A549 (cell line): ENCODE results near the gene CDK14. TPM values are rescaled to one million over a fixed set of nuclear protein-coding genes. Genes with fewer than 3 reads are reported as not detected.
A peak's percentile ranks its signal among the peaks of the same experiment; 100 is the strongest.
"Not testable (repeated sequence)": the region's sequence is repeated elsewhere in the genome, so short reads cannot be mapped to it uniquely, and the experiment has no call there.

Experiments used
- ATAC-seq, 2 experiments: fragments of 200-7000 bp in 1 of 2; fragments of >200 bp in 1 of 2; cut with Nextera tagmentation in 1 of 2; cut with Tn5 transposase in 1 of 2; 3 replicates each; pipeline versions ENCODE4 v1.8.0 to v1.9.1; 2018 to 2020; ENCODE audit warnings: mild to moderate bottlenecking in 1 of 2, moderate library complexity in 1 of 2
- CTCF ChIA-PET: fragments of 300-600 bp; sonication (Branson Sonifier 250); formaldehyde crosslinking; extraction: SDS; loops from one replicate; lab custom pipeline; 2021; ENCODE audit warnings: antibody characterized with exemption, inconsistent platforms; lab: Yijun Ruan, JAX
- POLR2A ChIA-PET: fragments of 350-600 bp; formaldehyde crosslinking; extraction: SDS; loops from one replicate; lab custom pipeline; 2021; ENCODE audit warnings: antibody characterized with exemption, inconsistent platforms; lab: Yijun Ruan, JAX
- DNase-seq, 2 experiments: peaks; one replicate each; pipeline versions ENCODE4 v3.0.0 to v3.0.0-alpha.2; 2011 to 2016; ENCODE audit warnings: low read depth in 1 of 2, low spot score in 1 of 2
- FAIRE-seq: peaks from 2 replicates; lab custom pipeline; 2011; peaks lifted over from hg19 to GRCh38; lab: Jason Lieb, UNC
- H3K27ac ChIP-seq, 2 experiments: fragments of >200 bp; sonication (Bioruptor Twin); formaldehyde crosslinking; 3 replicates each; pipeline ENCODE4 v1.5.1; 2016 to 2017
- H3K4me1 ChIP-seq: fragments of >200 bp; sonication (Bioruptor Twin); formaldehyde crosslinking; 3 replicates; pipeline ENCODE4 v1.6.1; 2016
- H3K4me2 ChIP-seq: fragments of >200 bp; sonication (Bioruptor Twin); formaldehyde crosslinking; 3 replicates; pipeline ENCODE4 v1.6.1; 2016
- H3K4me3 ChIP-seq: fragments of >200 bp; sonication (Bioruptor Twin); formaldehyde crosslinking; 3 replicates; pipeline ENCODE4 v1.5.1; 2016
- H3K9me3 ChIP-seq: fragments of >200 bp; sonication (Bioruptor Twin); formaldehyde crosslinking; 3 replicates; pipeline ENCODE4 v1.6.1; 2016
- BHLHE40 ChIP-seq: IDR thresholded peaks from 2 replicates; pipeline ENCODE4 v1.6.1; 2012; ENCODE audit warnings: low read depth, low read length, inconsistent platforms
- CBX2 ChIP-seq: fragments of 200-600 bp; sonication (generic); IDR thresholded peaks from 2 replicates; pipeline ENCODE4 v1.6.1; 2016; ENCODE audit warnings: low read depth, mild to moderate bottlenecking, borderline replicate concordance
- CEBPB ChIP-seq, 2 experiments: fragments of >200 bp in 1 of 2; sonication (Bioruptor Twin) in 1 of 2; formaldehyde crosslinking in 1 of 2; IDR thresholded peaks; 2 replicates each; pipeline ENCODE4 v1.6.1; 2012 to 2016
- CHD4 ChIP-seq: fragments of 200-600 bp; sonication (generic); IDR thresholded peaks from 2 replicates; pipeline ENCODE4 v1.6.1; 2016; ENCODE audit warnings: antibody characterized with exemption, mild to moderate bottlenecking, borderline replicate concordance
- GATA3 ChIP-seq: IDR thresholded peaks from 2 replicates; pipeline ENCODE4 v1.6.1; 2012; ENCODE audit warnings: borderline replicate concordance
- HOXB13 ChIP-seq: fragments of 250-450 bp; sonication (Bioruptor Pico); IDR thresholded peaks from 2 replicates; pipeline ENCODE4 v1.5.0; 2020; ENCODE audit warnings: low read depth, mild to moderate bottlenecking, moderate library complexity
- HOXB5 ChIP-seq: fragments of 250-450 bp; sonication (Bioruptor Pico); IDR thresholded peaks from 2 replicates; pipeline ENCODE4 v1.5.0; 2020; ENCODE audit warnings: mild to moderate bottlenecking, moderate library complexity
- JUN ChIP-seq, 2 experiments: fragments of >200 bp; sonication (Bioruptor Twin); formaldehyde crosslinking; IDR thresholded peaks; 2 replicates in 1 of 2; 3 replicates in 1 of 2; pipeline ENCODE4 v1.6.1; 2016 to 2017
- MAFK ChIP-seq: fragments of 450-650 bp; IDR thresholded peaks from 2 replicates; pipeline ENCODE4 v1.6.1; 2014; ENCODE audit not compliant: partially characterized antibody
- MAZ ChIP-seq: fragments of 150-350 bp; IDR thresholded peaks from 2 replicates; pipeline ENCODE4 v1.6.1; 2014; ENCODE audit warnings: antibody characterized with exemption, low read depth, low read length, borderline replicate concordance
- MYC ChIP-seq: IDR thresholded peaks from 2 replicates; pipeline ENCODE4 v1.6.1; 2012; ENCODE audit warnings: mild to moderate bottlenecking, inconsistent platforms, low read length, improper control_type of control experiment, borderline replicate concordance
- PHF8 ChIP-seq: fragments of 200-600 bp; sonication (generic); IDR thresholded peaks from 2 replicates; pipeline ENCODE4 v1.6.1; 2016; ENCODE audit warnings: low read depth, mild to moderate bottlenecking, antibody characterized with exemption, moderate library complexity, borderline replicate concordance
- RAD21 ChIP-seq, 2 experiments: fragments of >200 bp in 1 of 2; sonication (Bioruptor Twin) in 1 of 2; formaldehyde crosslinking in 1 of 2; IDR thresholded peaks in 1 of 2; conservative IDR thresholded peaks in 1 of 2; 2 replicates in 1 of 2; 3 replicates in 1 of 2; pipeline ENCODE4 v1.6.1; 2012 to 2018; ENCODE audit warnings: inconsistent platforms in 1 of 2
- RARB ChIP-seq: fragments of 250-450 bp; sonication (Bioruptor Pico); IDR thresholded peaks from 2 replicates; pipeline ENCODE4 v1.8.0; 2021; ENCODE audit warnings: mild to moderate bottlenecking, moderate library complexity
- TP53 ChIP-seq: fragments of 250-450 bp; sonication (Bioruptor Pico); IDR thresholded peaks from 2 replicates; pipeline ENCODE4 v1.5.0; 2021; ENCODE audit warnings: mild to moderate bottlenecking, moderate library complexity
- ZFP36 ChIP-seq: fragments of 450-650 bp; IDR thresholded peaks from 2 replicates; pipeline ENCODE4 v1.6.1; 2014; ENCODE audit warnings: borderline replicate concordance; ENCODE audit not compliant: partially characterized antibody
- ZNF302 ChIP-seq: fragments of 250-450 bp; sonication (Bioruptor Pico); IDR thresholded peaks from 2 replicates; pipeline ENCODE4 v1.9.0; 2021; ENCODE audit warnings: inconsistent platforms, mild to moderate bottlenecking, moderate library complexity
- WGBS: methylation state at CpG from one replicate; pipeline ENCODE4 v1.1.6; 2017; ENCODE audit errors: missing lambda C conversion rate; 5-methylcytosine and 5-hydroxymethylcytosine counted together
- polyA plus RNA-seq, 4 experiments: library from polyadenylated mRNA; depleted of rRNA in 3 of 4; stranded (reverse); fragments of >200 nt; fragmentation: RNase III in 1 of 4; extraction: RNeasy Plus Mini Kit Qiagen cat#74134 plus additional on column Dnase treatment in 1 of 4; gene quantifications; 2 replicates in 3 of 4; 3 replicates in 1 of 4; pipeline ENCODE4 v1.2.3, GENCODE V29; 2011 to 2017
- TF ChIP-seq, protein P1 (sequence below): IDR thresholded peaks from 2 replicates; pipeline ENCODE4 v1.6.1; 2012; ENCODE audit warnings: low read depth, borderline replicate concordance
- TF ChIP-seq, protein P2 (sequence below): fragments of 200-600 bp; sonication (generic); IDR thresholded peaks from 2 replicates; pipeline ENCODE4 v1.6.1; 2016; ENCODE audit warnings: antibody characterized with exemption, mild to moderate bottlenecking, moderate library complexity
- TF ChIP-seq, protein P3 (sequence below): fragments of 250-450 bp; sonication (Bioruptor Pico); IDR thresholded peaks from 2 replicates; pipeline ENCODE4 v1.5.0; 2020; ENCODE audit warnings: low read depth, mild to moderate bottlenecking, moderate library complexity
- TF ChIP-seq, protein P4 (sequence below): fragments of 150-350 bp; IDR thresholded peaks from 2 replicates; pipeline ENCODE4 v1.6.1; 2014; ENCODE audit warnings: low read depth, mild to moderate bottlenecking, low read length

CDK14 gene
- polyA plus RNA-seq, 2 of the 4 experiments (the other 2 are of a cell fraction) = 0.21 to 0.23 TPM

DNA sequence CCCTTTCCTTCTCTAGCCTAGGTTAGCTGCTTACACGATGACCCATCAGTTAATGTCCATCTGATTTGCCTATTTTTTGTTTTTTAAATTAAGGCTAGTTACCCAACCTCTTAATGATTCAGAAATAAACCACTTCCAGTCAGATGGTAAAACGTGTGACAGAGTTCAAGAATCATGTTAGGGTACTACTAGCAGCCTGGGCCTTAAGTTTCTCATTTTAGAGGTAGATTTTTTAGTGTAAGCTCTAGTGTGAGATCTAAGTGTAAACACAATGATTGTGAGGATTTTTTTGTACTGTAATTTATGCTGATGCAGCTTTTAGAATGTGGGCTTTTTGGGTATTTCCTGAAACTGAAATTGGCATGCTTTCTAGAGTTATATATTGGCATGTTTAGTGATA, 130.0 kb downstream of the CDK14 start:
- WGBS = 0% methylated on average over 2 of the region's 2 CpGs
- H3K4me3 ChIP-seq = no peak overlapping the region
- no peak for TF ChIP-seq BHLHE40
- peak; percentile 78 for TF ChIP-seq MAFK
- ChIA-PET CTCF (no interaction called here), POLR2A (no interaction called here)
- no peak for FAIRE-seq
- no peaks in the 10 kb centered on the region for H3K9me3 ChIP-seq
- H3K4me1 ChIP-seq = no peaks in the 10 kb centered on the region
- no peak for DNase-seq
- no peak for ATAC-seq
- no peak overlapping the region for H3K4me2 ChIP-seq
- no peak overlapping the region for H3K27ac ChIP-seq

DNA sequence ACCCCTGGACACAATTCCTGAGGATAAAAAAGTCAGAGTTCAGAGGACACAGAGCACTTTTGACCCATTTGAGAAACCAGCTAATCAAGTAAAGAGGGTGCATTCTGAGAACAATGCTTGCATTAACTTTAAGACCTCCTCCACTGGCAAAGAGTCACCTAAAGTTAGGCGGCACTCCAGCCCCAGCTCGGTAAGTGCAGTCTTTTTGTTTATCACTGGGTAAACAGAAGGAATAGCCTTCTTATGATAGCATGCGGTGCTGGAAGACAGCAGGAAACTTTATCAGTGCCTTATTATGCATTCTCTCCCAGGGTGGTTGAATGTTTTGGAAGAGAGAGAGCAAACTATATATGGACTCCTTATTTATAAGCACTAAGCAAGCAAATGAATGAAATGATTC, 130.5 kb downstream of the CDK14 start:
- Histone ChIP-seq H3K4me2 (no peak overlapping the region), H3K4me1 (no peaks in the 10 kb centered on the region), H3K9me3 (no peaks in the 10 kb centered on the region), H3K4me3 (no peak overlapping the region), H3K27ac (no peak overlapping the region)
- no peak for DNase-seq
- no peak for ATAC-seq
- POLR2A ChIA-PET = no interaction called here
- 44% methylated on average over 3 of the region's 3 CpGs for WGBS
- CTCF ChIA-PET = no interaction called here
- no peak for FAIRE-seq
- TF ChIP-seq HOXB5 (no peak), JUN (IDR thresholded peaks at IDR 0.05) (no peak)

DNA sequence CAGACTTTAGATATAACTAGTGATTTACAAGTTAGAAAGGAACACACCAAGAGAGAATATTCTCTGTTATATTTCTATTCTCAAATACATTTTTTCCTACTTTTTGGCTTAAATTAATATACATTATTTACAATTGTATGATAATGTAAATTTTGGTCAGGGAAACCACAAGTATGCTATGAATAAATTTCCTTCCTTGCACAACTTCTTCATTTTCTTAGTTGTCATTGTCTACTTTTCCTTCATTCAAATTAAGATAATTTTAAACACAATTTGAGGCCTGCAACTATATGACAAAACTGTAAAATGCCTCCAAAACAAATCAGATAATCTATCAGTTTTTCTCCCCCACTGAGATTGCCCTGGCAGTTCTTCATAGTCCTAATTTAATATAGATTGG, 131.3 kb downstream of the CDK14 start:
- POLR2A ChIA-PET = no interaction called here
- ATAC-seq (no peak), FAIRE-seq (no peak), DNase-seq (no peak)
- Histone ChIP-seq H3K9me3 (no peaks in the 10 kb centered on the region), H3K4me2 (no peak overlapping the region), H3K4me1 (no peaks in the 10 kb centered on the region), H3K4me3 (no peak overlapping the region), H3K27ac (no peak overlapping the region)
- CTCF ChIA-PET = no interaction called here
- TF ChIP-seq RARB (CRISPR knock-in tag) = no peak
- TF ChIP-seq HOXB5 = no peak
- TF ChIP-seq ZFP36 = no peak
- TF ChIP-seq HOXB13 = no peak
- no peak for TF ChIP-seq BHLHE40
- TF ChIP-seq, protein P1, sequence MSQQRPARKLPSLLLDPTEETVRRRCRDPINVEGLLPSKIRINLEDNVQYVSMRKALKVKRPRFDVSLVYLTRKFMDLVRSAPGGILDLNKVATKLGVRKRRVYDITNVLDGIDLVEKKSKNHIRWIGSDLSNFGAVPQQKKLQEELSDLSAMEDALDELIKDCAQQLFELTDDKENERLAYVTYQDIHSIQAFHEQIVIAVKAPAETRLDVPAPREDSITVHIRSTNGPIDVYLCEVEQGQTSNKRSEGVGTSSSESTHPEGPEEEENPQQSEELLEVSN = no peak
- TF ChIP-seq, protein P2, sequence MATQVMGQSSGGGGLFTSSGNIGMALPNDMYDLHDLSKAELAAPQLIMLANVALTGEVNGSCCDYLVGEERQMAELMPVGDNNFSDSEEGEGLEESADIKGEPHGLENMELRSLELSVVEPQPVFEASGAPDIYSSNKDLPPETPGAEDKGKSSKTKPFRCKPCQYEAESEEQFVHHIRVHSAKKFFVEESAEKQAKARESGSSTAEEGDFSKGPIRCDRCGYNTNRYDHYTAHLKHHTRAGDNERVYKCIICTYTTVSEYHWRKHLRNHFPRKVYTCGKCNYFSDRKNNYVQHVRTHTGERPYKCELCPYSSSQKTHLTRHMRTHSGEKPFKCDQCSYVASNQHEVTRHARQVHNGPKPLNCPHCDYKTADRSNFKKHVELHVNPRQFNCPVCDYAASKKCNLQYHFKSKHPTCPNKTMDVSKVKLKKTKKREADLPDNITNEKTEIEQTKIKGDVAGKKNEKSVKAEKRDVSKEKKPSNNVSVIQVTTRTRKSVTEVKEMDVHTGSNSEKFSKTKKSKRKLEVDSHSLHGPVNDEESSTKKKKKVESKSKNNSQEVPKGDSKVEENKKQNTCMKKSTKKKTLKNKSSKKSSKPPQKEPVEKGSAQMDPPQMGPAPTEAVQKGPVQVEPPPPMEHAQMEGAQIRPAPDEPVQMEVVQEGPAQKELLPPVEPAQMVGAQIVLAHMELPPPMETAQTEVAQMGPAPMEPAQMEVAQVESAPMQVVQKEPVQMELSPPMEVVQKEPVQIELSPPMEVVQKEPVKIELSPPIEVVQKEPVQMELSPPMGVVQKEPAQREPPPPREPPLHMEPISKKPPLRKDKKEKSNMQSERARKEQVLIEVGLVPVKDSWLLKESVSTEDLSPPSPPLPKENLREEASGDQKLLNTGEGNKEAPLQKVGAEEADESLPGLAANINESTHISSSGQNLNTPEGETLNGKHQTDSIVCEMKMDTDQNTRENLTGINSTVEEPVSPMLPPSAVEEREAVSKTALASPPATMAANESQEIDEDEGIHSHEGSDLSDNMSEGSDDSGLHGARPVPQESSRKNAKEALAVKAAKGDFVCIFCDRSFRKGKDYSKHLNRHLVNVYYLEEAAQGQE = no peak
- no peak for TF ChIP-seq JUN (IDR thresholded peaks at IDR 0.05)
- no peak for TF ChIP-seq TP53 (CRISPR knock-in tag)

DNA sequence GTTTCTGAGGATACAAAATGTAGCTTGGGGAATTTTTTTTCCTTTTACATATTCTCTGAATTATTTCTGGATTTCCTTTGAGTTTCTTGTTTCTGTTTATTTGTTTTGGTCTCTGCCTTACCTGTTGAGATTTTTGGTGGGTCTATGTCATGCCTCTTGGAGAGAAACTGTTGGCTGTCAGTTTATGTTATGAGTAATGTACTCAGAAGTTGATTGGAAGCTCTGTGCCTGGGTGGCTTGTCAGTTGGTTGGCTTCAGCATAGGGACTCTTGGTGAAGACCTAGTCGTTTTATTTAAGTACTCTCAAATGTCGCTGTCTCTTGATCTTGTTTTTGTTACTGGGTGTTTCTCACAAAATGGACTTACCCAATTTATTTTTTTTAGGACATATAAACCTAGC, 132.4 kb downstream of the CDK14 start:
- FAIRE-seq = no peak
- Histone ChIP-seq H3K27ac (no peak overlapping the region), H3K4me3 (no peak overlapping the region), H3K4me1 (no peaks in the 10 kb centered on the region), H3K4me2 (no peak overlapping the region), H3K9me3 (no peaks in the 10 kb centered on the region)
- WGBS = 2% methylated on average over 2 of the region's 2 CpGs
- no peak for ATAC-seq
- CTCF ChIA-PET = no interaction called here
- no peak for DNase-seq
- no peak for TF ChIP-seq CHD4
- TF ChIP-seq CBX2 = no peak
- TF ChIP-seq, protein P3, sequence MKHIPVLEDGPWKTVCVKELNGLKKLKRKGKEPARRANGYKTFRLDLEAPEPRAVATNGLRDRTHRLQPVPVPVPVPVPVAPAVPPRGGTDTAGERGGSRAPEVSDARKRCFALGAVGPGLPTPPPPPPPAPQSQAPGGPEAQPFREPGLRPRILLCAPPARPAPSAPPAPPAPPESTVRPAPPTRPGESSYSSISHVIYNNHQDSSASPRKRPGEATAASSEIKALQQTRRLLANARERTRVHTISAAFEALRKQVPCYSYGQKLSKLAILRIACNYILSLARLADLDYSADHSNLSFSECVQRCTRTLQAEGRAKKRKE (CRISPR knock-in tag) = no peak
- TF ChIP-seq GATA3 = no peak
- TF ChIP-seq PHF8 = no peak
- no peak for TF ChIP-seq MYC
- TF ChIP-seq ZNF302 = no peak
- TF ChIP-seq MAZ = no peak
- TF ChIP-seq, protein P4, sequence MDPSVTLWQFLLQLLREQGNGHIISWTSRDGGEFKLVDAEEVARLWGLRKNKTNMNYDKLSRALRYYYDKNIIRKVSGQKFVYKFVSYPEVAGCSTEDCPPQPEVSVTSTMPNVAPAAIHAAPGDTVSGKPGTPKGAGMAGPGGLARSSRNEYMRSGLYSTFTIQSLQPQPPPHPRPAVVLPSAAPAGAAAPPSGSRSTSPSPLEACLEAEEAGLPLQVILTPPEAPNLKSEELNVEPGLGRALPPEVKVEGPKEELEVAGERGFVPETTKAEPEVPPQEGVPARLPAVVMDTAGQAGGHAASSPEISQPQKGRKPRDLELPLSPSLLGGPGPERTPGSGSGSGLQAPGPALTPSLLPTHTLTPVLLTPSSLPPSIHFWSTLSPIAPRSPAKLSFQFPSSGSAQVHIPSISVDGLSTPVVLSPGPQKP = no peak
- TF ChIP-seq CEBPB (IDR thresholded peaks at IDR 0.05) = no peak
- TF ChIP-seq RAD21 (conservative IDR thresholded peaks at IDR 0.05 in 1 of 2, IDR thresholded peaks at IDR 0.05 in 1 of 2) = no peak
- POLR2A ChIA-PET = no interaction called here

DNA sequence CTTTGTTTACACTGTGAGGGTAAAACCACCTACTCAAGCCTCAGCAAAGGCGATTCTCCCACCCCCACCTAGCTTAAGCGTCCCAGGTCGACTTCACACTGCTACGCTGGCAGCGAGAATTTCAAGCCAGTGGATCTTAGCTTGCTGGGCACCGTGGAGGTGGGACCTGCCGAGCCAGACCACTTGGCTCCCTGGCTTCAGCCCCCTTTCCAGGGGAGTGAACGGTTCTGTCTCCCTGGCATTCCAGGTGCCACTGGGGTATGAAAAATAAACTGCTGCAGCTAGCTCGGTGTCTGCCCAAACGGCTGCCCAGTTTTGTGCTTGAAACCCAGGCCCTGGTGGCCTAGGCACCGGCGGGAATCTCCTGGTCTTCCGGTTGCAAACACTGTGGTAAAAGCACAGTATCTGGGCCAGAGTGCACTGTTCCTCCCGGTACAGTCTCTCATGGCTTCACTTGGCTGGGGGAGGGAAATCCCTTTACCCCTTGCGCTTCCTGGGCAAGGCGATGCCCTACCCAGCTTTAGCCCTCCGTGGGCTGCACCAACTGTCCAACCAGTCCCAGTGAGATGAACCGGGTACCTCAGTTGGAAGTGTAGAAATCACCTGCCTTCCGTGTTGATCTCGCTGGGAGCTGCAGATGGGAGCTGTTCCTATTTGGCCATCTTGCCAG, 139.6 kb downstream of the CDK14 start:
- H3K4me1 ChIP-seq, H3K27ac ChIP-seq, POLR2A ChIA-PET, ATAC-seq, H3K4me3 ChIP-seq, DNase-seq, FAIRE-seq, H3K4me2 ChIP-seq, H3K9me3 ChIP-seq: not testable (repeated sequence)
- CTCF ChIA-PET = interaction anchor here (0.6 kb wide), 1 partner anchor 22 kb away, joined by 3 read pairs; no protein-coding TSS in a partner anchor
- 17% methylated on average over 14 of the region's 20 CpGs for WGBS
